ENCODE data around the gene BIN1.

GRCh38 chr2:127072396-127072795 lies 34.6 kb downstream of the BIN1 start:
- no peak for TF ChIP-seq CTCF (IDR thresholded peaks at IDR 0.05)
- TF ChIP-seq EZH2phosphoT487 (IDR thresholded peaks at IDR 0.05) = no peak
- no peak for TF ChIP-seq EZH2 (IDR thresholded peaks at IDR 0.05)

Measured in neural progenitor cell (in vitro differentiated cells).